CD4-positive, alpha-beta T cell (primary cell): ENCODE results near the gene PHF21B. TPM values are rescaled to one million over a fixed set of nuclear protein-coding genes. Genes with fewer than 3 reads are reported as not detected.

Experiments
- ATAC-seq: fragments of 200-7000 bp; cut with Tn5 transposase; one replicate; pipeline ENCODE4 v1.10.0; 2022; ENCODE audit warnings: mild to moderate bottlenecking; ENCODE audit not compliant: poor library complexity
- CTCF ChIA-PET: fragments of 350-600 bp; sonication (Branson Sonifier 250); formaldehyde crosslinking; loops from one replicate; lab custom pipeline; 2021; ENCODE audit warnings: antibody characterized with exemption, inconsistent platforms; lab: Charles Lee
- POLR2A ChIA-PET: fragments of 350-600 bp; sonication (Branson Sonifier 250); formaldehyde crosslinking; loops from one replicate; lab custom pipeline; 2021; ENCODE audit warnings: antibody characterized with exemption, inconsistent platforms; lab: Charles Lee
- DNase-seq, 14 experiments: peaks; one replicate each; pipeline ENCODE4 v3.0.0-alpha.2; 2013 to 2020; ENCODE audit warnings: mixed read lengths in 2 of 14
- H3K27ac ChIP-seq, 2 donors: one replicate each; pipeline versions ENCODE4 v1.5.1 to v1.7.0; 2013; ENCODE audit warnings: low read length in 2 of 2, low read depth in 1 of 2, mild to moderate bottlenecking in 1 of 2
- H3K27me3 ChIP-seq, 2 experiments: 1 replicate in 1 of 2; 2 replicates in 1 of 2; pipeline versions ENCODE4 v1.6.1 to v1.7.0; 2013; ENCODE audit warnings: low read length in 2 of 2, control low read depth in 1 of 2, mild to moderate bottlenecking in 1 of 2, moderate library complexity in 1 of 2; ENCODE audit not compliant: insufficient read depth in 2 of 2, control insufficient read depth in 1 of 2
- H3K36me3 ChIP-seq: one replicate; pipeline ENCODE4 v1.6.1; 2013; ENCODE audit warnings: low read length, control low read depth; ENCODE audit not compliant: insufficient read depth
- H3K4me1 ChIP-seq: one replicate; pipeline ENCODE4 v1.6.1; 2013; ENCODE audit warnings: low read length, control low read depth; ENCODE audit not compliant: insufficient read depth
- H3K4me3 ChIP-seq: one replicate; pipeline ENCODE4 v1.5.1; 2013; ENCODE audit warnings: mild to moderate bottlenecking, low read length, moderate library complexity
- H3K9me3 ChIP-seq, 2 experiments: 1 replicate in 1 of 2; 2 replicates in 1 of 2; pipeline versions ENCODE4 v1.6.1 to v1.7.0; 2013; ENCODE audit warnings: low read length in 2 of 2, mild to moderate bottlenecking in 2 of 2, control low read depth in 1 of 2, moderate library complexity in 1 of 2; ENCODE audit not compliant: control insufficient read depth in 1 of 2, insufficient read depth in 1 of 2
- H3K27ac Mint-ChIP-seq: one replicate; pipeline ENCODE4 v1.8.0; 2020; ENCODE audit warnings: mixed read lengths
- H3K27me3 Mint-ChIP-seq: one replicate; pipeline ENCODE4 v1.8.0; 2021; ENCODE audit warnings: mixed read lengths
- H3K36me3 Mint-ChIP-seq: one replicate; pipeline ENCODE4 v1.8.0; 2021; ENCODE audit warnings: low read depth, mixed read lengths
- H3K4me1 Mint-ChIP-seq: one replicate; pipeline ENCODE4 v1.8.0; 2021; ENCODE audit warnings: low read depth, mixed read lengths
- H3K4me3 Mint-ChIP-seq: one replicate; pipeline ENCODE4 v1.8.0; 2020; ENCODE audit warnings: mild to moderate bottlenecking, mixed read lengths
- H3K9me3 Mint-ChIP-seq: one replicate; pipeline ENCODE4 v1.8.0; 2020; ENCODE audit warnings: mixed read lengths
- intact Hi-C, 2 experiments: fragments of 100-400 bp; cut with DNase I in 1 of 2; cut with micrococcal nuclease in 1 of 2; formaldehyde crosslinking; loops; one replicate each; pipeline versions ENCODE4 v1.15.1 to v1.9.0; 2023 to 2025; cut with DNase I, micrococcal nuclease
- total RNA-seq, 174 experiments: library from RNA in 2 of 174; stranded (reverse) in 2 of 174; gene quantifications; one replicate each; pipeline ENCODE4 v1.2.3 and lab custom pipeline; 2021 to 2026
- TF ChIP-seq, protein P1 (sequence below): fragments of 200-600 bp; IDR thresholded peaks from one replicate; pipeline ENCODE4 v1.8.0; 2022; ENCODE audit warnings: antibody characterized with exemption, mild to moderate bottlenecking

Gene PHF21B
- total RNA-seq, 2 experiments from 2014 or later: not detected

DNA sequence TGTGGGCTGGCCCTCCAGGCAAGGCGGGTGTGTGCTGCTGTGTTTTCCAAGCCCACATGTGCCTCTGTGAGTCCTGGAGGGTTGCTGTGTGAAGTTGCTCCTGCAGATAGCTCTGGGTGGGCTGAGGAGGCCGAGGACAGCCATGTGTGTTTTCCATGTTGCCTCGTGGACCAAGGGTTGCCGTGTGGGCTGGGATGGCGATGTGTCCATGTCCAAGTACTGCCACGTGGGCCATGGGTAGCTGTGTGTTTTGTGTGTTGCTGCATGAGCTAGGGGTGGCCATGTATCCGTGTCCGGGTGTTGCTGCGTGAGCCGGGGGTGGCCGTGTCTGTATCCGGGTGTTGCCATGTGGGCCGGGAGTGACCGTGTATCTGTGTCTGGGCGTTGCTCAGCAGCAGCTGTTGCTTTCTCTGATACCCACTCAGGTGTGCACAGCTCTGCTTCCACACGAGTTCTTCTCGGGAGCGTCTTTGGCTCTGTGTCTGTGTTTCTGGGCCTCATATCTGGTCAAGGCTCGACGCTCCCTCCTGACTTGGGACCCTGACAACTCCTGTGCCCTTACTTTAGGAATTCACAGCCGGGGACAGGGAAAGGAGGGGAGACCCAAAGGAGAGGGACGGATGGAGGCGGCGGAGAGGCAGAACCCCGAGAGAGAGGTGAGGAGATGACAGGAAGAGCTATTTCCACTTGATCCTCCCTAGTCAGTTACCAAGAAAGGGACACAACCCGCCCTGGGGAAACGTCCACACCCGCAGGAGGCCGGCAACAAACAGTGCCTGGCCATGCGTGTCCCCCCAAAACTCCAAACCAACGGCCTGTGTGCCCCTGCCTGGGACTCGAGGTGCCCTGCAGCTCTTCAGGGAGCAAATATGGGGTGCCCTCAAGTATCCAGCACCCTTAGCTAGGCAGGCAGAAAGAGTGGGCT lies 83.1 kb downstream of the PHF21B start:
- Mint-ChIP-seq H3K27ac (no peak overlapping the region), H3K9me3 (no peaks in the 10 kb centered on the region), H3K27me3 (no peaks in the 10 kb centered on the region), H3K4me3 (no peak overlapping the region), H3K36me3 (no peaks in the 10 kb centered on the region), H3K4me1 (no peaks in the 10 kb centered on the region)
- peaks cover 0 to 11% of the 10 kb centered on the region in 2 experiments for H3K9me3 ChIP-seq
- intact Hi-C loops: no loop called here
- no peak overlapping the region for H3K4me3 ChIP-seq
- POLR2A ChIA-PET: no interaction called here
- CTCF ChIA-PET: no interaction called here
- no peaks in the 10 kb centered on the region for H3K4me1 ChIP-seq
- ATAC-seq: no peak
- no peak for DNase-seq
- TF ChIP-seq, protein P1, sequence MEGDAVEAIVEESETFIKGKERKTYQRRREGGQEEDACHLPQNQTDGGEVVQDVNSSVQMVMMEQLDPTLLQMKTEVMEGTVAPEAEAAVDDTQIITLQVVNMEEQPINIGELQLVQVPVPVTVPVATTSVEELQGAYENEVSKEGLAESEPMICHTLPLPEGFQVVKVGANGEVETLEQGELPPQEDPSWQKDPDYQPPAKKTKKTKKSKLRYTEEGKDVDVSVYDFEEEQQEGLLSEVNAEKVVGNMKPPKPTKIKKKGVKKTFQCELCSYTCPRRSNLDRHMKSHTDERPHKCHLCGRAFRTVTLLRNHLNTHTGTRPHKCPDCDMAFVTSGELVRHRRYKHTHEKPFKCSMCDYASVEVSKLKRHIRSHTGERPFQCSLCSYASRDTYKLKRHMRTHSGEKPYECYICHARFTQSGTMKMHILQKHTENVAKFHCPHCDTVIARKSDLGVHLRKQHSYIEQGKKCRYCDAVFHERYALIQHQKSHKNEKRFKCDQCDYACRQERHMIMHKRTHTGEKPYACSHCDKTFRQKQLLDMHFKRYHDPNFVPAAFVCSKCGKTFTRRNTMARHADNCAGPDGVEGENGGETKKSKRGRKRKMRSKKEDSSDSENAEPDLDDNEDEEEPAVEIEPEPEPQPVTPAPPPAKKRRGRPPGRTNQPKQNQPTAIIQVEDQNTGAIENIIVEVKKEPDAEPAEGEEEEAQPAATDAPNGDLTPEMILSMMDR: no peak
- H3K27me3 ChIP-seq: no peaks in the 10 kb centered on the region
- no peaks in the 10 kb centered on the region for H3K36me3 ChIP-seq
- H3K27ac ChIP-seq: no peak overlapping the region

DNA sequence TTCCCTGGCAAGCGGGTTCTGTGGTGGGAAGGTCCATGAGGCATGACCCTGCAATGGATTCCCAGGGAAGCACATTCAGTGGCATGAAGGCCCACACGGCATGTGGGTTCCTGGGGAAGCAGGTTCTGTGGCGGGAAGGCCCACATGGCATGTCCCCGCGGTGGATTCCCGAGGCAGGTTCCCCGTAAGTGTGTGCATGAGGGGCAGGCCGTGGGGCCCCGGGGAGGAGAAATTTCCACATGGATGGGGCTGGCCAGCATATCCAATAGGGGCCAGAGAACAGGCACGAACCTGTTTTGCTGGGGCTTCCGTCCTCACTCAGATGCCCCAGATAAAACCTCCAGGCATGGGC lies 83.7 kb downstream of the PHF21B start:
- ATAC-seq (no peak), DNase-seq (no peak)
- Mint-ChIP-seq H3K27ac (no peak overlapping the region), H3K36me3 (no peaks in the 10 kb centered on the region), H3K4me1 (no peaks in the 10 kb centered on the region), H3K27me3 (no peaks in the 10 kb centered on the region), H3K4me3 (no peak overlapping the region), H3K9me3 (no peaks in the 10 kb centered on the region)
- ChIA-PET CTCF (no interaction called here), POLR2A (no interaction called here)
- no peaks in the 10 kb centered on the region for H3K4me1 ChIP-seq
- peaks cover 0 to 11% of the 10 kb centered on the region in 2 experiments for H3K9me3 ChIP-seq
- H3K27me3 ChIP-seq: no peaks in the 10 kb centered on the region
- H3K36me3 ChIP-seq: no peaks in the 10 kb centered on the region
- intact Hi-C loops: no loop called here
- no peak overlapping the region for H3K4me3 ChIP-seq
- TF ChIP-seq, protein P1: no peak
- no peak overlapping the region for H3K27ac ChIP-seq

DNA sequence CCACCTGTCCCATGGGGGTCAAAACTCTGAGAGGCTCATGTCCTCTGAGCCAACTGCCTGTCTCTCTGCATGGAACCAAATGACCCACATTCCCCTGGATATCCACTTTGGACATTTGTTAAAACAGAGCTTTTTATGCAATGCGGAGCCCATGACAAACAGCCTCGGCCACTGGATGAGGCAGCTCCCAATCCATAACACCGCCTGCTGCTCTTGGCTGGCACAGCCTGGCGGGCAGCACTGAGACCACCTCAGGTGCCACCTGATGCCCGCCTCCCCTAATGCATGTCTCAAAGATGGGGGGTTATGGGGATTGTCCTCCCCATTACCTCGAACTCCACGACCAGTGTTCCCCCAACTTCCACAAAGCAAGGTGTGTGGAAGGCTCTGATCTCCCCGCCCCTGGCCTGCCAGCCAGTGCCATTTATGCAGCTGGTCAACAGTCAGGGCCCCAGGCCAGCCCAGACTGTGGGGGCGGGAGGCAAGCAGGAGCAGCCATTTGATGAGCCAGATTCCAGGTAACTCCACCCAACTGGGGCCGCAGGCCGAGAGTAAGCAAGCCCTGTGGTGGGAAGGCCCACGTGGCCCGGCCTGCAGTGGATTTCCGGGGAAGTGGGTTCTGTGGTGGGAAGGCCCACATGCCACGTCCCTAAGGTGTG lies 84.2 kb downstream of the PHF21B start:
- Histone ChIP-seq H3K4me1 (no peaks in the 10 kb centered on the region), H3K4me3 (no peak overlapping the region), H3K27me3 (no peaks in the 10 kb centered on the region), H3K36me3 (no peaks in the 10 kb centered on the region), H3K9me3 (peaks cover 0 to 11% of the 10 kb centered on the region in 2 experiments), H3K27ac (no peak overlapping the region)
- no peaks in the 10 kb centered on the region for H3K27me3 Mint-ChIP-seq
- no peak for ATAC-seq
- DNase-seq: no peak
- H3K27ac Mint-ChIP-seq: no peak overlapping the region
- no peaks in the 10 kb centered on the region for H3K9me3 Mint-ChIP-seq
- CTCF ChIA-PET: no interaction called here
- TF ChIP-seq, protein P1: no peak
- no peak overlapping the region for H3K4me3 Mint-ChIP-seq
- intact Hi-C loops: no loop called here
- no peaks in the 10 kb centered on the region for H3K36me3 Mint-ChIP-seq
- POLR2A ChIA-PET: no interaction called here
- no peaks in the 10 kb centered on the region for H3K4me1 Mint-ChIP-seq
